ENCODE results near the gene PPP3CB.

DNA sequence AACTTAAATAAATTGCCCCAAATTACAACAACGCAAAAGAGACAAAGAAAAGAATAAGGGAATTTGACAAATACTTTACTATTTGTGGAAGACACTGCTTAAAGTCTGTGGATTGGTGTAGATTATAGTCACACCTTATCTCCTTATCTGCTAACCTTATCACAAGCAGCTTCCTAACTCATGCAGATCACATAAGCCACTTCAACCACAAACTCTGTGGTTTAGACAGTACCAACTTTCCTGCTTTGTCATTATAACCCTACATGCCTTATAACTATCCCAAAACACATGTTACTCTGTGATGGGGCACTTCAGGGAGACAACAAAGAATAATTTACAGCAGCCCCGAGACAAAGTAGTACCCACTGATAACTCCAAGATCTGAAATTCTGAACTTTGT, 41.5 kb upstream of the PPP3CB start:
- TF ChIP-seq, protein P1, sequence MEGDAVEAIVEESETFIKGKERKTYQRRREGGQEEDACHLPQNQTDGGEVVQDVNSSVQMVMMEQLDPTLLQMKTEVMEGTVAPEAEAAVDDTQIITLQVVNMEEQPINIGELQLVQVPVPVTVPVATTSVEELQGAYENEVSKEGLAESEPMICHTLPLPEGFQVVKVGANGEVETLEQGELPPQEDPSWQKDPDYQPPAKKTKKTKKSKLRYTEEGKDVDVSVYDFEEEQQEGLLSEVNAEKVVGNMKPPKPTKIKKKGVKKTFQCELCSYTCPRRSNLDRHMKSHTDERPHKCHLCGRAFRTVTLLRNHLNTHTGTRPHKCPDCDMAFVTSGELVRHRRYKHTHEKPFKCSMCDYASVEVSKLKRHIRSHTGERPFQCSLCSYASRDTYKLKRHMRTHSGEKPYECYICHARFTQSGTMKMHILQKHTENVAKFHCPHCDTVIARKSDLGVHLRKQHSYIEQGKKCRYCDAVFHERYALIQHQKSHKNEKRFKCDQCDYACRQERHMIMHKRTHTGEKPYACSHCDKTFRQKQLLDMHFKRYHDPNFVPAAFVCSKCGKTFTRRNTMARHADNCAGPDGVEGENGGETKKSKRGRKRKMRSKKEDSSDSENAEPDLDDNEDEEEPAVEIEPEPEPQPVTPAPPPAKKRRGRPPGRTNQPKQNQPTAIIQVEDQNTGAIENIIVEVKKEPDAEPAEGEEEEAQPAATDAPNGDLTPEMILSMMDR (IDR thresholded peaks at IDR 0.05), result no peak
- no peak for TF ChIP-seq POLR2AphosphoS5 (IDR thresholded peaks at IDR 0.05)
